Mesenchymal stem cell (in vitro differentiated cells and primary cell): ENCODE results near the gene HERPUD1.

Experiments
- DNase-seq: peaks from one replicate; pipeline ENCODE4 v3.0.0-alpha.2; 2013
- H2AFZ ChIP-seq: one replicate; pipeline ENCODE4 v1.6.1; 2013; ENCODE audit warnings: low read depth, mild to moderate bottlenecking, control low read depth, inconsistent platforms, low read length, moderate library complexity
- H2AK5ac ChIP-seq: 2 replicates; pipeline ENCODE4 v1.6.1; 2013; ENCODE audit warnings: low read length, moderate library complexity, mild to moderate bottlenecking, inconsistent platforms; ENCODE audit not compliant: severe bottlenecking
- H2BK120ac ChIP-seq: one replicate; pipeline ENCODE4 v1.6.1; 2013; ENCODE audit warnings: low read depth, mild to moderate bottlenecking, inconsistent platforms, low read length, moderate library complexity
- H2BK12ac ChIP-seq, 2 experiments: one replicate each; pipeline ENCODE4 v1.6.1; 2013; ENCODE audit warnings: inconsistent platforms in 2 of 2, low read length in 2 of 2, mild to moderate bottlenecking in 2 of 2, moderate library complexity in 2 of 2, control low read depth in 1 of 2
- H2BK15ac ChIP-seq: one replicate; pipeline ENCODE4 v1.6.1; 2013; ENCODE audit warnings: mild to moderate bottlenecking, low read depth, inconsistent platforms; ENCODE audit not compliant: poor library complexity, severe bottlenecking
- H2BK5ac ChIP-seq: 2 replicates; pipeline ENCODE4 v1.6.1; 2013; ENCODE audit warnings: low read depth, mild to moderate bottlenecking, low read length, control low read depth, inconsistent platforms; ENCODE audit not compliant: poor library complexity, severe bottlenecking
- H3K14ac ChIP-seq, 2 experiments: one replicate each; pipeline ENCODE4 v1.6.1; 2013; ENCODE audit warnings: inconsistent platforms in 2 of 2, low read length in 2 of 2, control low read depth in 1 of 2, mild to moderate bottlenecking in 1 of 2, moderate library complexity in 1 of 2
- H3K18ac ChIP-seq, 2 experiments: one replicate each; pipeline ENCODE4 v1.6.1; 2013; ENCODE audit warnings: inconsistent platforms in 2 of 2, low read length in 2 of 2, control low read depth in 1 of 2, low read depth in 1 of 2, mild to moderate bottlenecking in 1 of 2
- H3K23ac ChIP-seq, 2 experiments: one replicate each; pipeline ENCODE4 v1.6.1; 2013; ENCODE audit warnings: inconsistent platforms in 2 of 2, low read length in 2 of 2, mild to moderate bottlenecking in 2 of 2, moderate library complexity in 2 of 2, control low read depth in 1 of 2
- H3K27ac ChIP-seq: 2 replicates; pipeline ENCODE4 v1.5.1; 2013; ENCODE audit warnings: mild to moderate bottlenecking, moderate library complexity, low read length, control low read depth, inconsistent platforms; ENCODE audit not compliant: poor library complexity, severe bottlenecking
- H3K27me3 ChIP-seq, 2 experiments: 2 replicates each; pipeline versions ENCODE4 v1.6.1 to v1.7.0; 2013; ENCODE audit warnings: low read length in 2 of 2, mild to moderate bottlenecking in 2 of 2, moderate library complexity in 2 of 2, control low read depth in 1 of 2, inconsistent platforms in 1 of 2; ENCODE audit not compliant: control insufficient read depth in 1 of 2, insufficient read depth in 1 of 2
- H3K36me3 ChIP-seq, 2 experiments: 2 replicates each; pipeline versions ENCODE4 v1.6.1 to v1.7.0; 2013; ENCODE audit warnings: low read length in 2 of 2, control low read depth in 1 of 2, inconsistent platforms in 1 of 2, low read depth in 1 of 2, mild to moderate bottlenecking in 1 of 2; ENCODE audit not compliant: insufficient read depth in 2 of 2, control insufficient read depth in 1 of 2
- H3K4ac ChIP-seq, 2 experiments: one replicate each; pipeline ENCODE4 v1.6.1; 2013; ENCODE audit warnings: inconsistent platforms in 2 of 2, low read length in 2 of 2, mild to moderate bottlenecking in 2 of 2, moderate library complexity in 2 of 2, control low read depth in 1 of 2, low read depth in 1 of 2
- H3K4me1 ChIP-seq: 2 replicates; pipeline ENCODE4 v1.6.1; 2013; ENCODE audit warnings: low read depth, low read length, control low read depth; ENCODE audit not compliant: control insufficient read depth, insufficient read depth
- H3K4me2 ChIP-seq: 2 replicates; pipeline ENCODE4 v1.6.1; 2013; ENCODE audit warnings: low read length, mild to moderate bottlenecking, inconsistent platforms; ENCODE audit not compliant: poor library complexity, severe bottlenecking
- H3K4me3 ChIP-seq, 2 experiments: 2 replicates each; pipeline versions ENCODE4 v1.5.1 to v1.7.0; 2013; ENCODE audit warnings: low read length in 2 of 2, mild to moderate bottlenecking in 2 of 2, control low read depth in 1 of 2, low read depth in 1 of 2; ENCODE audit not compliant: insufficient read depth in 1 of 2
- H3K79me1 ChIP-seq: replicated peaks from 2 replicates; pipeline ENCODE4 v1.6.1; 2013; ENCODE audit warnings: mild to moderate bottlenecking, control low read depth, low read length, inconsistent platforms; ENCODE audit not compliant: poor library complexity, severe bottlenecking
- H3K9ac ChIP-seq: 2 replicates; pipeline ENCODE4 v1.7.0; 2013; ENCODE audit warnings: mild to moderate bottlenecking, low read length, moderate library complexity
- H3K9me3 ChIP-seq: 2 replicates; pipeline ENCODE4 v1.7.0; 2013; ENCODE audit warnings: mild to moderate bottlenecking, low read length; ENCODE audit not compliant: control insufficient read depth
- H4K8ac ChIP-seq: one replicate; pipeline ENCODE4 v1.6.1; 2013; ENCODE audit warnings: inconsistent platforms, mild to moderate bottlenecking, low read length, moderate library complexity
- H4K91ac ChIP-seq: one replicate; pipeline ENCODE4 v1.6.1; 2013; ENCODE audit warnings: mild to moderate bottlenecking, low read length, inconsistent platforms
- WGBS: methylation state at CpG from one replicate; pipeline ENCODE4 v1.1.7; 2013; ENCODE audit warnings: mixed read lengths; 5-methylcytosine and 5-hydroxymethylcytosine counted together

Gene HERPUD1

DNA sequence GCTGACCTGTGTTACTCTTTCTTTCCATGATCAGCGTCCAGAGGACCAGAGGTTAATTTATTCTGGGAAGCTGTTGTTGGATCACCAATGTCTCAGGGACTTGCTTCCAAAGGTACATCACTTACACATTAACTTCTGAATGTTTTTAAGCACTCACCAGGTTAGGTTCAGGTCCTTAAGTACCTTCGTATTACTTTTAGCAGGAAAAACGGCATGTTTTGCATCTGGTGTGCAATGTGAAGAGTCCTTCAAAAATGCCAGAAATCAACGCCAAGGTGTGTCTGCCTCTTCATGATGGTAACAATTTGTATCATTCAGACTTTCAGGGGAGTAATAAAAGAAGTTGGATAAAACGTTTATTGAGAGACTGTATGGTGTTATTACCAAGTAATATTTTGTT is 3.3 kb downstream of the HERPUD1 start:
- Histone ChIP-seq H2AFZ (no peak overlapping the region), H4K91ac (no peak overlapping the region), H2BK120ac (no peak overlapping the region), H3K4me3 (peak overlapping the region in 1 of 2 experiments; percentile 98), H2BK12ac (no peak overlapping the region), H3K18ac (no peak overlapping the region), H3K9ac (peak overlapping the region; percentile 98), H3K14ac (no peak overlapping the region), H3K9me3 (no peaks in the 10 kb centered on the region), H3K27ac (no peak overlapping the region), H2AK5ac (no peak overlapping the region), H3K4me1 (peaks cover 11% of the 10 kb centered on the region), H3K4ac (peak overlapping the region in 1 of 2 experiments; percentile 24), H3K79me1 (peaks cover 15% of the 10 kb centered on the region), H2BK15ac (no peak overlapping the region), H4K8ac (no peak overlapping the region), H2BK5ac (no peak overlapping the region), H3K23ac (no peak overlapping the region), H3K27me3 (no peaks in the 10 kb centered on the region), H3K36me3 (peaks cover 21 to 57% of the 10 kb centered on the region in 2 experiments), H3K4me2 (peak overlapping the region; percentile 28)
- DNase-seq, result no peak
- 95% methylated on average over 3 of the region's 5 CpGs for WGBS

DNA sequence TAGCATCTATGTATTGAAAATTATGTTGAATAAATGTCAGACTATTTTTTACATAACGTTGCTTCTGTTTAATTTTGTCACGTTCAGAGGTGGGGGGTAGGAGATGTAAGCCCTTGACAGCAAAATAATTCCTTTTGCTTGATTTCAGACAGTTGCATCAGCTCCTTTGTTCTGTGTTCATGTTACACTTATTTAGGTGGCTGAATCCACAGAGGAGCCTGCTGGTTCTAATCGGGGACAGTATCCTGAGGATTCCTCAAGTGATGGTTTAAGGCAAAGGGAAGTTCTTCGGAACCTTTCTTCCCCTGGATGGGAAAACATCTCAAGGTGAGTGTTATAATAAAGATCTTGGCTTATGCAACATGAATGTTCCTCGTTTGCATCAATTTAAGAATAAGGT is 4.5 kb downstream of the HERPUD1 start:
- Histone ChIP-seq H3K4me1 (peaks cover 2% of the 10 kb centered on the region), H4K8ac (no peak overlapping the region), H3K27me3 (no peaks in the 10 kb centered on the region), H2BK5ac (no peak overlapping the region), H2BK15ac (no peak overlapping the region), H3K9ac (peak overlapping the region; percentile 98), H3K4me3 (no peak overlapping the region), H3K23ac (no peak overlapping the region), H2BK12ac (no peak overlapping the region), H2AK5ac (no peak overlapping the region), H2BK120ac (no peak overlapping the region), H3K79me1 (peaks cover 22% of the 10 kb centered on the region), H2AFZ (no peak overlapping the region), H3K4me2 (no peak overlapping the region), H3K14ac (no peak overlapping the region), H4K91ac (no peak overlapping the region), H3K36me3 (peaks cover 30 to 70% of the 10 kb centered on the region in 2 experiments), H3K18ac (no peak overlapping the region), H3K4ac (no peak overlapping the region), H3K9me3 (no peaks in the 10 kb centered on the region), H3K27ac (no peak overlapping the region)
- DNase-seq, result peak; percentile 29
- 92% methylated on average over 4 of the region's 5 CpGs for WGBS

DNA sequence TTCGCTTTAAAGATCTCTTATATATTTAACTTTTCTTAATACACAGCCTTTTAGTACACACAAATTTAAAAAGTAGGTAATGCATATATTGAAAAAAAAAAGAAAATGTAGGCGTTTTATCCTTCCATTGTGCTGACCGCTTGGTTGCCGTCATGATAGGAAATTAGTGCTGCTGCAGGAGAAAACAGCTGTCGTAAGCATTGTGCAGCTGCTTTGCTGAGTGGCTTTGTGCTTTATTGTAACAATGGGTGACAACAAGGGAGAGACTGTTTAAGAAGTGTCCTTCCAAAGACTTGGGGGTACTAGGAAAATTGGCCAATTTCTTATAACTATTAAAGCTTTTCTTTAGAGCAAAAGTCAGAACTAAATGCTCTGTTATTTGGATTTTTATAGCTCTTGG is 5.0 kb downstream of the HERPUD1 start:
- no peak overlapping the region for H3K4me2 ChIP-seq

GRCh38 chr16:56938664-56939513 is 6.9 kb downstream of the HERPUD1 start:
- no peak overlapping the region for H2AFZ ChIP-seq
- H2AK5ac ChIP-seq, result no peak overlapping the region
- H3K4me3 ChIP-seq, result no peak overlapping the region
- H2BK5ac ChIP-seq, result no peak overlapping the region
- H3K79me1 ChIP-seq, result peaks cover 22% of the 10 kb centered on the region
- no peak overlapping the region for H3K4me2 ChIP-seq
- H3K36me3 ChIP-seq, result peaks cover 46 to 93% of the 10 kb centered on the region in 2 experiments
- H3K9ac ChIP-seq, result no peak overlapping the region
- H4K91ac ChIP-seq, result no peak overlapping the region
- 92% methylated on average over 8 of the region's 8 CpGs for WGBS
- DNase-seq, result no peak
- no peak overlapping the region for H2BK120ac ChIP-seq
- no peak overlapping the region for H3K23ac ChIP-seq
- no peak overlapping the region for H3K4ac ChIP-seq
- H3K27me3 ChIP-seq, result no peaks in the 10 kb centered on the region
- no peak overlapping the region for H2BK12ac ChIP-seq
- H4K8ac ChIP-seq, result no peak overlapping the region
- H3K27ac ChIP-seq, result no peak overlapping the region
- peaks cover under 1% of the 10 kb centered on the region for H3K4me1 ChIP-seq
- H2BK15ac ChIP-seq, result no peak overlapping the region
- no peak overlapping the region for H3K18ac ChIP-seq
- no peaks in the 10 kb centered on the region for H3K9me3 ChIP-seq
- no peak overlapping the region for H3K14ac ChIP-seq

More for the DNA sequence above, 5.0 kb downstream of the HERPUD1 start:
- H2BK12ac ChIP-seq, result no peak overlapping the region
- DNase-seq, result no peak
- peak overlapping the region; percentile 98 for H3K9ac ChIP-seq
- no peak overlapping the region for H3K14ac ChIP-seq
- peaks cover 33 to 75% of the 10 kb centered on the region in 2 experiments for H3K36me3 ChIP-seq
- no peaks in the 10 kb centered on the region for H3K27me3 ChIP-seq
- H3K4me3 ChIP-seq, result no peak overlapping the region
- H3K23ac ChIP-seq, result no peak overlapping the region
- H2BK15ac ChIP-seq, result no peak overlapping the region
- no peaks in the 10 kb centered on the region for H3K4me1 ChIP-seq
- no peak overlapping the region for H2BK120ac ChIP-seq
- no peak overlapping the region for H2AK5ac ChIP-seq
- H3K9me3 ChIP-seq, result no peaks in the 10 kb centered on the region
- no peak overlapping the region for H4K8ac ChIP-seq
- no peak overlapping the region for H3K18ac ChIP-seq
- no peak overlapping the region for H3K4ac ChIP-seq
- no peak overlapping the region for H2AFZ ChIP-seq
- no peak overlapping the region for H4K91ac ChIP-seq
- H3K79me1 ChIP-seq, result peaks cover 22% of the 10 kb centered on the region
- H2BK5ac ChIP-seq, result no peak overlapping the region
- no peak overlapping the region for H3K27ac ChIP-seq
- 94% methylated on average over 4 of the region's 5 CpGs for WGBS
